Endothelial cell of umbilical vein (primary cell): ENCODE data around the gene SLC45A1.

Experiments used
- EZH2 ChIP-seq: IDR thresholded peaks from 2 replicates; pipeline ENCODE4 v1.6.1; 2012; ENCODE audit warnings: borderline replicate concordance, low read depth, mild to moderate bottlenecking, moderate library complexity, low read length, inconsistent platforms; ENCODE audit not compliant: severe bottlenecking
- MYC ChIP-seq: IDR thresholded peaks from one replicate; pipeline ENCODE4 v1.6.1; 2011; ENCODE audit warnings: mild to moderate bottlenecking, low read depth, low read length
- POLR2A ChIP-seq: IDR thresholded peaks from 2 replicates; pipeline ENCODE4 v1.6.1; 2012; ENCODE audit warnings: low read depth, mild to moderate bottlenecking, control low read depth, low read length
- POLR2AphosphoS5 ChIP-seq: IDR thresholded peaks from 2 replicates; pipeline ENCODE4 v1.6.1; 2012; ENCODE audit warnings: low read depth, mild to moderate bottlenecking, control low read depth, low read length, moderate library complexity; ENCODE audit not compliant: insufficient read depth
- TF ChIP-seq, protein P1 (sequence below), 2 donors: IDR thresholded peaks; 1 replicate in 1 of 2; 2 replicates in 1 of 2; pipeline ENCODE4 v1.5.1; 2011; ENCODE audit warnings: low read length in 2 of 2, mild to moderate bottlenecking in 2 of 2, moderate library complexity in 2 of 2, control low read depth in 1 of 2, inconsistent platforms in 1 of 2, low read depth in 1 of 2; ENCODE audit not compliant: insufficient read depth in 1 of 2; ENCODE audit errors: extremely low read depth in 1 of 2

DNA sequence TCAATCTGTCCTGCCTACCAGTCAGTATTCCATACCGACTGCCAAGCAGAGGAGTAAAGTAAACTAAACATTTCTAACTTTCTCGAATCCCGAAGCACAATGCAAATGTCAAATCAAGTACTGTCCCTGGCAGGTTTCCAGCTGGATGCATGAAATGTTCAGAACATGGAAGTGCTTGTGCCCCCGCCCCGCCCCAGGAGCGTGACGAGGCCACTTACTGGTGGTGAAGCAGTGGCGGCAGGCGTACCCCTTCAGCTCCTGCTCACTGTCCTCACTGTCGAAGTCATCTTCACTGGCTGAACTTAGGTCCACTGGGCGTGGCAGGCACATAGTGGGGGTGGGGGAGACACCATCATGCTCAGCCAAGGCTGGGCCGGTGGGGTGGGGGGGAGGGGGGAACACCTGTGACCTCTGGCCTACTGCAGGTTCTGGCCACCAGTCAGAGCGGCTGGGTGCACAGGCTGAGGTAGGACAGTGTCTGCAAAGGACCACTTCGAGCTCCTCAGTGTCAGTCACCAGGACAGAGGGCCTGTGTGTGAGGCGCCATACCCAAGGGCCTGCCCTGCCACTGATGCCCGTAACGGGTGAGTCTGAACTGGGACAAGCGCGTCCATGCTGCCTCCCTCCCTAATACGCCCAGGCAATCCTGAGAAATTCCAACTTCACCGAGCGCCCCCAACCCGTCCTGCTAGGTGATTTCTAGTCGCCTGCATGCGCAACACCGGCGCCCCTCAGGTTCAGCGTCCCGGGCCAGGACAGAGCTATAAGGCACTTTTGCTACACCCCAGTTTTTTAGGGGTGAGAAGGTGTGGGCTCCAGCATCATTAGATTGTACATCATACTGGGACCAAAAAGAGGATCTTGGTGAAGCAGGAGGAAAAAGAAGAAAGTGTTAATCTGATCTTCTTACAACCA lies 46.9 kb downstream of the SLC45A1 start:
- TF ChIP-seq, protein P1, sequence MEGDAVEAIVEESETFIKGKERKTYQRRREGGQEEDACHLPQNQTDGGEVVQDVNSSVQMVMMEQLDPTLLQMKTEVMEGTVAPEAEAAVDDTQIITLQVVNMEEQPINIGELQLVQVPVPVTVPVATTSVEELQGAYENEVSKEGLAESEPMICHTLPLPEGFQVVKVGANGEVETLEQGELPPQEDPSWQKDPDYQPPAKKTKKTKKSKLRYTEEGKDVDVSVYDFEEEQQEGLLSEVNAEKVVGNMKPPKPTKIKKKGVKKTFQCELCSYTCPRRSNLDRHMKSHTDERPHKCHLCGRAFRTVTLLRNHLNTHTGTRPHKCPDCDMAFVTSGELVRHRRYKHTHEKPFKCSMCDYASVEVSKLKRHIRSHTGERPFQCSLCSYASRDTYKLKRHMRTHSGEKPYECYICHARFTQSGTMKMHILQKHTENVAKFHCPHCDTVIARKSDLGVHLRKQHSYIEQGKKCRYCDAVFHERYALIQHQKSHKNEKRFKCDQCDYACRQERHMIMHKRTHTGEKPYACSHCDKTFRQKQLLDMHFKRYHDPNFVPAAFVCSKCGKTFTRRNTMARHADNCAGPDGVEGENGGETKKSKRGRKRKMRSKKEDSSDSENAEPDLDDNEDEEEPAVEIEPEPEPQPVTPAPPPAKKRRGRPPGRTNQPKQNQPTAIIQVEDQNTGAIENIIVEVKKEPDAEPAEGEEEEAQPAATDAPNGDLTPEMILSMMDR (IDR thresholded peaks at IDR 0.05; ENCODE audit: extremely low read depth in 1 of 2, insufficient read depth in 1 of 2, low read depth in 1 of 2, low read length in 2 of 2) = no peak
- no peak for TF ChIP-seq POLR2A
- TF ChIP-seq EZH2 = no peak
- no peak for TF ChIP-seq MYC
- TF ChIP-seq POLR2AphosphoS5 = no peak
